ENCODE data around the gene DOK4. TPM values are rescaled to one million over a fixed set of nuclear protein-coding genes. Genes with fewer than 3 reads are reported as not detected.

DOK4 gene
- total RNA-seq, 3 donors from 2014 or later (not counting 1 experiment from before 2014, with no cell fraction given), result 0.75 to 2.5 (median 1.5) TPM

GRCh38 chr16:57430955-57431354, 55.3 kb downstream of the DOK4 start:
- Mint-ChIP-seq H3K9me3 (no peaks in the 10 kb centered on the region), H3K36me3 (peaks cover 20% of the 10 kb centered on the region), H3K4me1 (no peaks in the 10 kb centered on the region), H3K4me3 (no peak overlapping the region), H3K27me3 (ENCODE audit: low read depth in 2 of 2) (no peaks in the 10 kb centered on the region), H3K27ac (no peak overlapping the region)
- Histone ChIP-seq H3K36me3 (ENCODE audit: control insufficient read depth, insufficient read depth, low read length) (peaks cover 77% of the 10 kb centered on the region), H3K4me3 (ENCODE audit: low read length) (no peak overlapping the region), H3K27me3 (ENCODE audit: control insufficient read depth, insufficient read depth, low read length) (no peaks in the 10 kb centered on the region), H3K27ac (ENCODE audit: low read length) (no peak overlapping the region), H3K9me3 (ENCODE audit: control insufficient read depth, insufficient read depth, low read length) (no peaks in the 10 kb centered on the region), H3K4me1 (ENCODE audit: control insufficient read depth, insufficient read depth, low read length) (no peaks in the 10 kb centered on the region)
- intact Hi-C loops (cut with micrococcal nuclease), result no loop called here
- no peak for TF ChIP-seq CTCF (IDR thresholded peaks at IDR 0.05)
- no peak for DNase-seq
- WGBS (ENCODE audit: insufficient coverage), result over 99% methylated on average over 5 of the region's 5 CpGs
- ATAC-seq, result no peak

GRCh38 chr16:57427824-57428223, 58.5 kb downstream of the DOK4 start:
- Histone ChIP-seq H3K27ac (ENCODE audit: low read length) (no peak overlapping the region), H3K36me3 (ENCODE audit: control insufficient read depth, insufficient read depth, low read length) (peaks cover 46% of the 10 kb centered on the region), H3K27me3 (ENCODE audit: control insufficient read depth, insufficient read depth, low read length) (no peaks in the 10 kb centered on the region), H3K4me3 (ENCODE audit: low read length) (no peak overlapping the region), H3K9me3 (ENCODE audit: control insufficient read depth, insufficient read depth, low read length) (no peaks in the 10 kb centered on the region), H3K4me1 (ENCODE audit: control insufficient read depth, insufficient read depth, low read length) (no peaks in the 10 kb centered on the region)
- no peak for ATAC-seq
- no peaks in the 10 kb centered on the region for H3K9me3 Mint-ChIP-seq
- H3K4me3 Mint-ChIP-seq, result no peak overlapping the region
- peak overlapping the region in 1 of 2 donors; percentile 24 for H3K27ac Mint-ChIP-seq
- H3K36me3 Mint-ChIP-seq, result peaks cover 20% of the 10 kb centered on the region
- intact Hi-C loops (cut with micrococcal nuclease), result no loop called here
- no peak for DNase-seq
- no peaks in the 10 kb centered on the region for H3K4me1 Mint-ChIP-seq
- TF ChIP-seq CTCF (IDR thresholded peaks at IDR 0.05), result no peak
- no peaks in the 10 kb centered on the region for H3K27me3 Mint-ChIP-seq (ENCODE audit: low read depth in 2 of 2)

- no peaks in the 10 kb centered on the region for H3K9me3 Mint-ChIP-seq
- WGBS (ENCODE audit: insufficient coverage), result 100% methylated on average over 7 of the region's 8 CpGs
- H3K27me3 Mint-ChIP-seq (ENCODE audit: low read depth in 2 of 2), result no peaks in the 10 kb centered on the region
- H3K4me3 ChIP-seq (ENCODE audit: low read length), result no peak overlapping the region
- no peak for DNase-seq
- H3K36me3 Mint-ChIP-seq, result peaks cover 20% of the 10 kb centered on the region
- H3K4me1 ChIP-seq (ENCODE audit: control insufficient read depth, insufficient read depth, low read length), result no peaks in the 10 kb centered on the region
- H3K27ac Mint-ChIP-seq, result peak overlapping the region in 1 of 2 donors; percentile 24
- no peaks in the 10 kb centered on the region for H3K27me3 ChIP-seq (ENCODE audit: control insufficient read depth, insufficient read depth, low read length)
- H3K4me1 Mint-ChIP-seq, result no peaks in the 10 kb centered on the region
- H3K36me3 ChIP-seq (ENCODE audit: control insufficient read depth, insufficient read depth, low read length), result peaks cover 41% of the 10 kb centered on the region
- H3K9me3 ChIP-seq (ENCODE audit: control insufficient read depth, insufficient read depth, low read length), result no peaks in the 10 kb centered on the region
- intact Hi-C loops (cut with micrococcal nuclease), result no loop called here
- no peak for ATAC-seq
- H3K27ac ChIP-seq (ENCODE audit: low read length), result no peak overlapping the region
- TF ChIP-seq CTCF (IDR thresholded peaks at IDR 0.05), result no peak
- H3K4me3 Mint-ChIP-seq, result no peak overlapping the region
Observed at GRCh38 chr16:57427307-57427706, 59.0 kb downstream of the DOK4 start.

- Histone ChIP-seq H3K36me3 (ENCODE audit: control insufficient read depth, insufficient read depth, low read length) (peaks cover 31% of the 10 kb centered on the region), H3K9me3 (ENCODE audit: control insufficient read depth, insufficient read depth, low read length) (no peaks in the 10 kb centered on the region), H3K27ac (ENCODE audit: low read length) (no peak overlapping the region), H3K4me3 (ENCODE audit: low read length) (no peak overlapping the region), H3K4me1 (ENCODE audit: control insufficient read depth, insufficient read depth, low read length) (no peaks in the 10 kb centered on the region), H3K27me3 (ENCODE audit: control insufficient read depth, insufficient read depth, low read length) (no peaks in the 10 kb centered on the region)
- intact Hi-C loops (cut with micrococcal nuclease), result no loop called here
- no peak for TF ChIP-seq CTCF (IDR thresholded peaks at IDR 0.05)
- no peak for ATAC-seq
- Mint-ChIP-seq H3K4me1 (no peaks in the 10 kb centered on the region), H3K36me3 (peaks cover 20% of the 10 kb centered on the region), H3K27ac (no peak overlapping the region), H3K4me3 (no peak overlapping the region), H3K9me3 (no peaks in the 10 kb centered on the region), H3K27me3 (ENCODE audit: low read depth in 2 of 2) (no peaks in the 10 kb centered on the region)
- DNase-seq, result no peak
- WGBS (ENCODE audit: insufficient coverage), result 92% methylated on average over 7 of the region's 7 CpGs
Observed at GRCh38 chr16:57426356-57426755, 59.9 kb downstream of the DOK4 start.

Measured in natural killer cell (primary cell).